Mesendoderm (in vitro differentiated cells): ENCODE measurements around the gene SHMT2.

ENCODE experiments used
- DNase-seq: peaks from one replicate; pipeline ENCODE4 v3.0.0; 2013
- H2AK5ac ChIP-seq: 2 replicates; pipeline ENCODE4 v1.6.1; 2013; ENCODE audit warnings: low read length, inconsistent platforms
- H2BK120ac ChIP-seq: 2 replicates; pipeline ENCODE4 v1.6.1; 2013; ENCODE audit warnings: low read depth, mild to moderate bottlenecking, low read length, moderate library complexity, mixed read lengths
- H2BK15ac ChIP-seq: replicated peaks from 2 replicates; pipeline ENCODE4 v1.6.1; 2013; ENCODE audit warnings: low read depth, mild to moderate bottlenecking, moderate library complexity
- H2BK5ac ChIP-seq: 2 replicates; pipeline ENCODE4 v1.6.1; 2013; ENCODE audit warnings: low read length, inconsistent platforms
- H3K18ac ChIP-seq: 2 replicates; pipeline ENCODE4 v1.6.1; 2013; ENCODE audit warnings: mild to moderate bottlenecking, low read length, mixed read lengths
- H3K23ac ChIP-seq: one replicate; pipeline ENCODE4 v1.6.1; 2013; ENCODE audit warnings: low read length
- H3K27ac ChIP-seq: 2 replicates; pipeline ENCODE4 v1.5.1; 2013; ENCODE audit warnings: low read depth, mild to moderate bottlenecking, inconsistent platforms, low read length, moderate library complexity
- H3K27me3 ChIP-seq: 2 replicates; pipeline ENCODE4 v1.6.1; 2013; ENCODE audit warnings: low read length, control low read depth, mild to moderate bottlenecking, inconsistent platforms; ENCODE audit not compliant: insufficient read depth, poor library complexity
- H3K36me3 ChIP-seq: 2 replicates; pipeline ENCODE4 v1.6.1; 2013; ENCODE audit warnings: low read length, inconsistent platforms; ENCODE audit not compliant: control insufficient read depth, insufficient read depth
- H3K4ac ChIP-seq: one replicate; pipeline ENCODE4 v1.6.1; 2013; ENCODE audit warnings: low read depth, mild to moderate bottlenecking, low read length, moderate library complexity
- H3K4me1 ChIP-seq: 2 replicates; pipeline ENCODE4 v1.6.1; 2013; ENCODE audit warnings: low read depth, low read length, inconsistent platforms; ENCODE audit not compliant: control insufficient read depth
- H3K4me2 ChIP-seq: 2 replicates; pipeline ENCODE4 v1.6.1; 2013; ENCODE audit warnings: low read length
- H3K4me3 ChIP-seq: 2 replicates; pipeline ENCODE4 v1.5.1; 2013; ENCODE audit warnings: mild to moderate bottlenecking, low read length
- H3K56ac ChIP-seq: one replicate; pipeline ENCODE4 v1.6.1; 2013; ENCODE audit warnings: low read length
- H3K79me1 ChIP-seq: 2 replicates; pipeline ENCODE4 v1.6.1; 2013; ENCODE audit warnings: low read length, inconsistent platforms
- H3K79me2 ChIP-seq: 2 replicates; pipeline ENCODE4 v1.6.1; 2013; ENCODE audit warnings: mild to moderate bottlenecking, low read length; ENCODE audit not compliant: control insufficient read depth, insufficient read depth
- H3K9ac ChIP-seq: 2 replicates; pipeline ENCODE4 v1.6.1; 2013; ENCODE audit warnings: low read length, inconsistent platforms
- H4K5ac ChIP-seq: one replicate; pipeline ENCODE4 v1.6.1; 2013; ENCODE audit warnings: low read length
- H4K8ac ChIP-seq: one replicate; pipeline ENCODE4 v1.6.1; 2013; ENCODE audit warnings: low read depth, mild to moderate bottlenecking, control low read depth, low read length, moderate library complexity
- WGBS: extraction: QIAGEN DNeasy Blood & Tissue Kit; methylation state at CpG from one replicate; pipeline ENCODE4 v1.1.7; 2013; ENCODE audit warnings: low lambda C conversion rate, missing lambda C conversion rate; ENCODE audit not compliant: insufficient coverage; ENCODE audit errors: extremely low coverage; 5-methylcytosine and 5-hydroxymethylcytosine counted together

Gene SHMT2

DNA sequence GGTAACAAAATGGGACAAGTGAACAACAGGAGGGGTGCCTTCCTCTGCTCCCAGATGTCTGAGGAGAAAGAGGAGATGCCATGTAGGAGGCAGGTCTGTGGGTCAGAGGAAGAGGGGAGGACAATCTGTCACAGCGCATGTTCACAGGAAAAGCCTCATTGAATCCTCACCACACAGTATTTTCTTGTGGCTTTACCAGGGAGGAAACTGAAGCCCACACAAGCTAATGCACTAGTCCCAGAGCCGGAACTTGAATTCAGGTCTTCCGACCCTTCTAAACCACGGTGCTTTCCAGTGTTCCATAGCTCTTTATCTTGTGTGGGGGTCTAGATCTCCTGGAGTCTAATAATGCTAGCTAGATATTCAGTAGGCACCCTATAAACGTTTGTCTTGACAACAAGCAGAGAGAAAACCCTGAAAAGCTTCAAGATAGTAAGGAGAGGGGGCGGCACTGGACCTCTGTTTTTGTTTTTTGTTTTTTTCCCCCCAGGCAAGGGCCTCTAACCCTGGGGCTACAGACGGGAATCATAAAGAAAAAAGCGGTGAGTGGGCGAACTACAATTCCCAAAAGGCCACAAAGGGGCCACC is 371 bp upstream of the SHMT2 start:
- Histone ChIP-seq H3K4me1 (peaks cover 7% of the 10 kb centered on the region), H3K23ac (no peak overlapping the region), H2AK5ac (no peak overlapping the region), H4K5ac (no peak overlapping the region), H4K8ac (no peak overlapping the region), H3K79me2 (peaks cover 14% of the 10 kb centered on the region), H3K9ac (peak overlapping the region; percentile 23), H3K36me3 (peaks cover 24% of the 10 kb centered on the region), H3K4me3 (no peak overlapping the region), H3K79me1 (peaks cover 24% of the 10 kb centered on the region), H3K4me2 (peak overlapping the region; percentile 0), H2BK120ac (no peak overlapping the region), H3K18ac (no peak overlapping the region), H3K27me3 (peaks cover 23% of the 10 kb centered on the region), H2BK5ac (no peak overlapping the region), H2BK15ac (no peak overlapping the region), H3K56ac (peak overlapping the region; percentile 69), H3K4ac (no peak overlapping the region), H3K27ac (peak overlapping the region; percentile 25)
- no CpG with 5 or more reads among the region's 9 CpGs for WGBS
- no peak for DNase-seq

DNA sequence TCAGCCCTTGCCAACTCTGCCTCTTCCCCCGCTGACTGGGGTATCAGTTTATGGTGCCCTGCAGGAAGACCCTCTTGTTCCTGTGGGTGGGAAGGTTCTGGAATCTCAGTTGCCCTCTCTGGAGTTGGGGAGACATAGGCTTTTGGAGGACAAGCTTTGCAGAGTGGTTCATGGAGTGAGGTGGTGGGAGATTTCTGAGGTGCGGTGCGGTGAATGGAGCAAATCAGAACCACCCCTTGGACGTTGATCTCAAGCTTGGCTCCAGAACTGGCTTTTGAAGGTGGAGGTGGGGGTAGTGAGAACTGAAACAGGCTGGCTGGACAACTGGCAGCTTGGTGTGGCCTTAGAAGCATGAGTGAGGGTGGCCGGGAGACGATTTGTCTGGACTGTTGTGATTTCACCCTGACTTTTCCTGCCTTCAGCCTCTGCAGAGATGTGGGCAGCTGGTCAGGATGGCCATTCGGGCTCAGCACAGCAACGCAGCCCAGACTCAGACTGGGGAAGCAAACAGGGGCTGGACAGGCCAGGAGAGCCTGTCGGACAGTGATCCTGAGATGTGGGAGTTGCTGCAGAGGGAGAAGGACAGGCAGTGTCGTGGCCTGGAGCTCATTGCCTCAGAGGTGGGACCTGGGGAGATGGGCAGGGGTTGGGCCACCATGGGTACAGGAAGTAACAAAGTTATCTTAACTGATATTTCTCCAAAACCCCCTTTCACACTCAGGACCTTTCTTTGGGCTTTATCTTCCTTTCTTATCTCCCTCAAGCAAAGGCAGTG is 1.1 kb downstream of the SHMT2 start:
- H3K27me3 ChIP-seq: peaks cover 11% of the 10 kb centered on the region
- peak overlapping the region; percentile 95 for H3K23ac ChIP-seq
- no peak overlapping the region for H2BK15ac ChIP-seq
- H3K4me2 ChIP-seq: peak overlapping the region; percentile 94
- H3K4me1 ChIP-seq: peaks cover 7% of the 10 kb centered on the region
- peaks cover 14% of the 10 kb centered on the region for H3K79me2 ChIP-seq
- peak overlapping the region; percentile 95 for H3K56ac ChIP-seq
- H4K8ac ChIP-seq: no peak overlapping the region
- peak overlapping the region; percentile 76 for H3K4ac ChIP-seq
- peak overlapping the region; percentile 26 for H3K27ac ChIP-seq
- no peak overlapping the region for H4K5ac ChIP-seq
- H3K9ac ChIP-seq: peak overlapping the region; percentile 85
- no peak for DNase-seq
- WGBS: no CpG with 5 or more reads among the region's 10 CpGs
- H3K79me1 ChIP-seq: peaks cover 24% of the 10 kb centered on the region
- peak overlapping the region; percentile 7 for H2AK5ac ChIP-seq
- peak overlapping the region; percentile 15 for H2BK5ac ChIP-seq
- peaks cover 24% of the 10 kb centered on the region for H3K36me3 ChIP-seq
- H3K4me3 ChIP-seq: peak overlapping the region; percentile 75
- peak overlapping the region; percentile 51 for H3K18ac ChIP-seq
- no peak overlapping the region for H2BK120ac ChIP-seq

DNA sequence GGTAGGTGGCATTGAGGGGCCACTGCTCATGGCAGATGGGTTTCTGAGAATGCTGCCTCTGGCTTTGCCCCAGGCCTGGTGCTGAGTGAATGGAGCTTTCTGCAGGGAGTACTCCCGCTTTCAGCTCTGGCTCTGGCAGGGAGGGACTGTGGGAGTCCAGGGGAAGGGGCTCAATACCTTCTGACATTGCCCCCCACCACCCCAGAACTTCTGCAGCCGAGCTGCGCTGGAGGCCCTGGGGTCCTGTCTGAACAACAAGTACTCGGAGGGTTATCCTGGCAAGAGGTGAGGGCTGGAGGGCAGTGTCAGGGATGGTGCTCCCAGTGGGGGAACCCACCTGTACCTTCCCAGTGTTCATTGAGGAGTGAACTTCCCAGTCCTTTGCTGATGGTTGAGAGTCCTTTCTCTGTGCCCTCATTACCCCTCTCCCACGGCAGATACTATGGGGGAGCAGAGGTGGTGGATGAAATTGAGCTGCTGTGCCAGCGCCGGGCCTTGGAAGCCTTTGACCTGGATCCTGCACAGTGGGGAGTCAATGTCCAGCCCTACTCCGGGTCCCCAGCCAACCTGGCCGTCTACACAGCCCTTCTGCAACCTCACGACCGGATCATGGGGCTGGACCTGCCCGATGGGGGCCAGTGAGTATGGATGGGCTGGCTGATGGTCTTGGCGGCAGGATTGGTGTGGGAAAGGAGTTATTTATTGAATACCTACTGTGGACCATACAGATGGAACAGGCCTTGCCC is 1.9 kb downstream of the SHMT2 start:
- WGBS: no CpG with 5 or more reads among the region's 13 CpGs
- H3K27ac ChIP-seq: no peak overlapping the region
- no peak overlapping the region for H2BK15ac ChIP-seq

DNA sequence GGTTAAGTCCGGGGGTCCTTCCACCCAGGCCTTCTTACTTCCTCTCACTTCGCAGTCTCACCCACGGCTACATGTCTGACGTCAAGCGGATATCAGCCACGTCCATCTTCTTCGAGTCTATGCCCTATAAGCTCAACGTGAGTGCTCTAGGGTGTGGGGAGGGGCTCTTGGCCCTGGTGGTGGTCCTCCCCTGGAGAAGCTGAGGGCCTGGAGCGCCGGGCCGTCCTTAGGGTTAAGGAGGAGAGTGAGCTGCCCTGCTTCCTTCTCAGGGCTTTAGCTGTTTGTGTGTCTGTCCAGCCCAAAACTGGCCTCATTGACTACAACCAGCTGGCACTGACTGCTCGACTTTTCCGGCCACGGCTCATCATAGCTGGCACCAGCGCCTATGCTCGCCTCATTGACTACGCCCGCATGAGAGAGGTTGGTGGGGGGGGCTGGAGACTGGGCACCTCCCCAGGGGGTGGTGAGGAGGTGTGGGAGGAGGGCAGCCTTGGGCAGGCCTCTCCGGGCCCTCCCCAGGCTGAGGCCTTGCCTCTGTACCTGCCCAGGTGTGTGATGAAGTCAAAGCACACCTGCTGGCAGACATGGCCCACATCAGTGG is 2.7 kb downstream of the SHMT2 start:
- H3K4me1 ChIP-seq: peaks cover 7% of the 10 kb centered on the region
- no peak overlapping the region for H3K4me2 ChIP-seq
- H3K56ac ChIP-seq: no peak overlapping the region
- WGBS: no CpG with 5 or more reads among the region's 19 CpGs
- peaks cover 13% of the 10 kb centered on the region for H3K27me3 ChIP-seq
- H3K18ac ChIP-seq: no peak overlapping the region
- no peak overlapping the region for H3K4ac ChIP-seq
- H2BK5ac ChIP-seq: no peak overlapping the region
- no peak overlapping the region for H2AK5ac ChIP-seq
- DNase-seq: no peak
- H3K79me2 ChIP-seq: peaks cover 14% of the 10 kb centered on the region
- H3K36me3 ChIP-seq: peaks cover 24% of the 10 kb centered on the region
- H3K27ac ChIP-seq: no peak overlapping the region
- H2BK15ac ChIP-seq: no peak overlapping the region
- H4K8ac ChIP-seq: no peak overlapping the region
- no peak overlapping the region for H3K4me3 ChIP-seq
- no peak overlapping the region for H4K5ac ChIP-seq
- peak overlapping the region; percentile 85 for H3K9ac ChIP-seq
- no peak overlapping the region for H3K23ac ChIP-seq
- H3K79me1 ChIP-seq: peaks cover 24% of the 10 kb centered on the region
- H2BK120ac ChIP-seq: no peak overlapping the region

More for the DNA sequence above, 1.9 kb downstream of the SHMT2 start:
- Histone ChIP-seq H3K4ac (no peak overlapping the region), H3K79me1 (peaks cover 24% of the 10 kb centered on the region), H3K4me3 (no peak overlapping the region), H3K36me3 (peaks cover 24% of the 10 kb centered on the region), H3K4me2 (peak overlapping the region; percentile 94), H4K8ac (no peak overlapping the region), H3K27me3 (peaks cover 8% of the 10 kb centered on the region), H3K23ac (no peak overlapping the region), H2BK5ac (no peak overlapping the region), H3K9ac (peak overlapping the region; percentile 85), H3K18ac (no peak overlapping the region), H4K5ac (no peak overlapping the region), H3K56ac (peak overlapping the region; percentile 95), H2BK120ac (no peak overlapping the region), H3K79me2 (peaks cover 14% of the 10 kb centered on the region), H3K4me1 (peaks cover 7% of the 10 kb centered on the region), H2AK5ac (no peak overlapping the region)
- DNase-seq: no peak

DNA sequence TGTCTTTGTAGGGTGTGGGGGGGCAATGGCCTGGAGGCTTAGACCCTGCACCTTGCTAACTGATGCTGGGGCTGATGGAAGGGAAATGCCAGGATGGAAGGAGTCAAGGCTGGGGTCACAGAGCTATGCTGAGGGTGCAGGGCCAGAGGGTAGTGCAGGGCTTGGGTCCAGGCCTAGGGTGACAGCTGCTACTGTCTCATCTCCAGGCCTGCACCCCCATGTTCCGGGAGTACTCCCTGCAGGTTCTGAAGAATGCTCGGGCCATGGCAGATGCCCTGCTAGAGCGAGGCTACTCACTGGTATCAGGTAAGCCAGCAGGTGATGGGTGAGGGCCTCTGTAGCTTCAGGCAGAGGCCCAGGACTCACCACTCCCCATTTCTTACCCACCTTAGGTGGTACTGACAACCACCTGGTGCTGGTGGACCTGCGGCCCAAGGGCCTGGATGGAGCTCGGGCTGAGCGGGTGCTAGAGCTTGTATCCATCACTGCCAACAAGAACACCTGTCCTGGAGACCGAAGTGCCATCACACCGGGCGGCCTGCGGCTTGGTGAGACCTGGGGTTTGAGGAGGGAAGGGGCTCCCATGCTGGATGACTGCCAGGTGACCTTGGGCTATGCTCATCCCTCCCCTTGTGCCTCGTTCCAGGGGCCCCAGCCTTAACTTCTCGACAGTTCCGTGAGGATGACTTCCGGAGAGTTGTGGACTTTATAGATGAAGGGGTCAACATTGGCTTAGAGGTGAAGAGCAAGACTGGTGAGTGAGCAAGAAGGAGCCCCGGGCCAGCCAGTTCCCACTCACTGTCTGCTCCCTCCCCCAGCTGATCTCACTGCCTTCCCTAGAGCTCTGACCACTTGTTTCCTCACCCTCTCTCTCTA is 4.1 kb downstream of the SHMT2 start:
- peaks cover 24% of the 10 kb centered on the region for H3K36me3 ChIP-seq

More for the DNA sequence above, 4.1 kb downstream of the SHMT2 start:
- DNase-seq: no peak
- Histone ChIP-seq H2AK5ac (no peak overlapping the region), H2BK15ac (no peak overlapping the region), H3K4me3 (no peak overlapping the region), H4K5ac (no peak overlapping the region), H3K27ac (no peak overlapping the region), H3K56ac (no peak overlapping the region), H3K18ac (no peak overlapping the region), H3K79me1 (peaks cover 24% of the 10 kb centered on the region), H2BK120ac (no peak overlapping the region), H3K4me2 (no peak overlapping the region), H3K79me2 (peaks cover 14% of the 10 kb centered on the region), H3K4me1 (peaks cover 7% of the 10 kb centered on the region), H3K9ac (no peak overlapping the region), H3K4ac (no peak overlapping the region), H3K27me3 (peaks cover 20% of the 10 kb centered on the region), H4K8ac (no peak overlapping the region), H3K23ac (no peak overlapping the region), H2BK5ac (no peak overlapping the region)
- no CpG with 5 or more reads among the region's 15 CpGs for WGBS
